ENCODE results near the gene KDM2B. TPM values are rescaled to one million over a fixed set of nuclear protein-coding genes. Genes with fewer than 3 reads are reported as not detected.

The KDM2B gene
- total RNA-seq, 2 experiments from 2014 or later, result 76.1 to 76.6 TPM

DNA sequence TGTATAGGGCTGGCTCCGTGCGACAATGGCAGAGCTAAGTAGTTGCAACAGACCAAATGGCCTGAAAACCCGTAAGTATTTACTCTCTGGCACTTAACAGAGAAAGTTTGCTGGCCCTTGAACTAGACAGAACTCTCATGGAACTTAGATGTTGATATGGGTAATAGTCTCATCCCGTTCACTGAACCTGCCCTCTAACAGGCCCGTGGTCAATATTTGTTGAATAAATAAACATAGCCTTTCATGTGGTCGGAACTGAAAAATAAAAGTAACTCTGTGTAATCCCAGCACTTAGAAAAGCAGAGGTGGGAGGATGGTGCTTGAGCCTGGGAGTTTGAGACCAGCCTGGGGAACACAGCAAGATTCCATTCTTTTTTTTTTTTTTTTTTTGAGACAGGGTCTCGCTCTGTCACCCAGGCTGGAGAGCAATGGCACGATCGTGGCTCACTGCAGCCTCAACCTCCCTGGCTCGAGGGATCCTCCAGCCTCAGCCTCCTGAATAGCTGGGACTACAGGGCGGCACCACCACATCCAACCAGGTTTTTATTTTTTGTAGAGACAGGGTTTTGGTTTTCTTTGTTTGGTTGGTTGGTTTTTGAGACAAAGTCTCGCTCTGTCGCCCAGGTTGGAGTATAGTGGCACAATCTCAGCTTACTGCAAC is 29.7 kb downstream of the KDM2B start:
- no peak overlapping the region for H3K27ac Mint-ChIP-seq
- no peak overlapping the region for H3K4me3 Mint-ChIP-seq
- H3K36me3 Mint-ChIP-seq (ENCODE audit: low read depth), result peaks cover 19% of the 10 kb centered on the region
- H3K9me3 Mint-ChIP-seq (ENCODE audit: insufficient read depth), result no peaks in the 10 kb centered on the region
- ATAC-seq (no peak), DNase-seq (no peak)
- ChIA-PET POLR2A (no interaction called here), CTCF (interaction anchor here (1.8 to 3.5 kb wide), 8 partner anchors 10 to 134 kb away, joined by 8 to 57 read pairs (median 20); partner anchors contain the start of genes KDM2B and ORAI1)
- H3K4me1 Mint-ChIP-seq (ENCODE audit: low read depth), result peaks cover 17% of the 10 kb centered on the region
- no peaks in the 10 kb centered on the region for H3K27me3 Mint-ChIP-seq (ENCODE audit: low read depth)

GRCh38 chr12:121549075-121549474 is 31.7 kb downstream of the KDM2B start:
- POLR2A ChIA-PET, result interaction anchor here (0.6 kb wide), 1 partner anchor 123 kb away, joined by 3 read pairs; no protein-coding TSS in a partner anchor
- peaks cover 21% of the 10 kb centered on the region for H3K36me3 Mint-ChIP-seq (ENCODE audit: low read depth)

DNA sequence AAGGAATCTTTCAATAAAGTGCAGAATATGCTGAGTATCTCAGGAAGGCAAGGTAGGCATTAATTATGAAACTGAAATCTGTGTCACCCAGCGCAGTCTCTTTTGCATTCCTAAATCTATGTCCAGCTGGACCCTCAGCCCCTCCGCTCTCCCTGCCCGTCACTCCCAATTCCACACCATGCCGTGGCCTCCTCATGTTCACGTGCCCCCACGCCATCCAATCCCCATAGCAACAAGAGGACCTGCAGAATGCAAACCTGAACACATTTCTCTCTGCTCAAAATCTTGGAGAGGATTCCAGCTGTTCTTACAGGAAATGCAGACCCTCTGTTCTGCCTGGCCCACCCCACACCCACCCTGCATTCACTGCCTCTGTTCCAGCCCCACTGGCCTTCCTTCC is 35.3 kb downstream of the KDM2B start:
- peaks cover 18% of the 10 kb centered on the region for H3K36me3 Mint-ChIP-seq (ENCODE audit: low read depth)
- ChIA-PET CTCF (interaction anchor here (1.2 to 2.0 kb wide), 3 partner anchors 7 to 249 kb away, joined by 4 to 6 read pairs (median 5); no protein-coding TSS in a partner anchor), POLR2A (no interaction called here)
- H3K4me3 Mint-ChIP-seq, result no peak overlapping the region
- no peaks in the 10 kb centered on the region for H3K27me3 Mint-ChIP-seq (ENCODE audit: low read depth)
- DNase-seq (no peak), ATAC-seq (no peak)
- H3K4me1 Mint-ChIP-seq (ENCODE audit: low read depth), result peaks cover 8% of the 10 kb centered on the region
- H3K27ac Mint-ChIP-seq, result no peak overlapping the region
- no peaks in the 10 kb centered on the region for H3K9me3 Mint-ChIP-seq (ENCODE audit: insufficient read depth)

More at GRCh38 chr12:121549075-121549474, 31.7 kb downstream of the KDM2B start:
- no peak for ATAC-seq
- no peaks in the 10 kb centered on the region for H3K27me3 Mint-ChIP-seq (ENCODE audit: low read depth)
- CTCF ChIA-PET, result interaction anchor here (3.3 kb wide), 1 partner anchor 120 kb away, joined by 8 read pairs; no protein-coding TSS in a partner anchor
- no peak overlapping the region for H3K4me3 Mint-ChIP-seq
- H3K4me1 Mint-ChIP-seq (ENCODE audit: low read depth), result peaks cover 17% of the 10 kb centered on the region
- H3K9me3 Mint-ChIP-seq (ENCODE audit: insufficient read depth), result no peaks in the 10 kb centered on the region
- DNase-seq, result no peak
- no peak overlapping the region for H3K27ac Mint-ChIP-seq

DNA sequence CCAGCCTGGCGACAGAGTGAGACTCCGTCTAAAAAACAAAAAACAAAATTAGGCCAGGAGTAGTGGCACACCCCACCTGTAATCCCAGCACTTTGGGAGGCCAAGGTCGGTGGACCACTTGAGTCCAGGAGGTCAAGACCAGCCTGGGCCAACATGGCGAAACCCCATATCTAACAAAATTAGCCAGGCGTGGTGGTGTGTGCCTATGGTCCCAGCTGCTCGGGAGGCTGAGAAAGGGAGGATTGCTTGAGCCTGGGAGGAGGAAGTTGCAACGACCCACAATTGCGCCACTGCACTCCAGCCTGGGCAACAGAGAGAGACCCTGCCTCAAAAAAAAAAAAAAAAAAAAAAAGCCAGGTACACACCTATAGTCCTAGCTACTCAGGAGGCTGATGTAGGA is 37.0 kb downstream of the KDM2B start:
- H3K9me3 Mint-ChIP-seq (ENCODE audit: insufficient read depth), result no peaks in the 10 kb centered on the region
- peaks cover 11% of the 10 kb centered on the region for H3K4me1 Mint-ChIP-seq (ENCODE audit: low read depth)
- CTCF ChIA-PET, result interaction anchor here (1.4 to 2.4 kb wide), 4 partner anchors 9 to 125 kb away, joined by 4 to 7 read pairs (median 5); no protein-coding TSS in a partner anchor
- no peak for DNase-seq
- ATAC-seq, result no peak
- peaks cover 16% of the 10 kb centered on the region for H3K36me3 Mint-ChIP-seq (ENCODE audit: low read depth)
- H3K4me3 Mint-ChIP-seq, result no peak overlapping the region
- POLR2A ChIA-PET, result no interaction called here
- H3K27ac Mint-ChIP-seq, result no peak overlapping the region
- no peaks in the 10 kb centered on the region for H3K27me3 Mint-ChIP-seq (ENCODE audit: low read depth)

- H3K27ac Mint-ChIP-seq, result peak overlapping the region; percentile 15
- no peak overlapping the region for H3K4me3 Mint-ChIP-seq
- H3K27me3 Mint-ChIP-seq (ENCODE audit: low read depth), result no peaks in the 10 kb centered on the region
- H3K9me3 Mint-ChIP-seq (ENCODE audit: insufficient read depth), result no peaks in the 10 kb centered on the region
- CTCF ChIA-PET, result interaction anchor here (1.2 to 2.9 kb wide), 2 partner anchors 12 to 36 kb away, joined by 3 to 18 read pairs; no protein-coding TSS in a partner anchor
- POLR2A ChIA-PET, result no interaction called here
- ATAC-seq (no peak), DNase-seq (no peak)
- peaks cover 41% of the 10 kb centered on the region for H3K4me1 Mint-ChIP-seq (ENCODE audit: low read depth)
- H3K36me3 Mint-ChIP-seq (ENCODE audit: low read depth), result peaks cover 7% of the 10 kb centered on the region
These were observed 40.9 kb downstream of the KDM2B start for GRCh38 chr12:121539908-121540307.

DNA sequence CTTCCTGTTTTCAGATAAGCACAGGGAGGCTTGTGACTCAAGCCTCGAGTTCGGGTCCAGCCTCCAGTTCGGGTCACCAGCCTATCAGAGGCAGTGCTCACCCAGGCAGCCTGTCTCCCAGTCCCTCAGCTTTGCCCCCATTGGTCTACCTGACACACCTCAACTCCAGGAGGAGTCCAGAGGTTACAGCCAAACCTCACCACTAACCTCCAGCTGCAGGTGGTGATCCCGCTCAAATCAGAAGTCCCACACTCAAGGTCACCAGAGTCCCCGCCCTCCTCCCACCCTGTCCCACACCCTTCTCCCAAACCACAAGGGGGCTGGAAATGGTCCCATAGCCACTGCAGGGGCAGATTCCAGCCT is 42.1 kb downstream of the KDM2B start:
- H3K27me3 Mint-ChIP-seq (ENCODE audit: low read depth), result no peaks in the 10 kb centered on the region
- H3K36me3 Mint-ChIP-seq (ENCODE audit: low read depth), result peaks cover 10% of the 10 kb centered on the region
- DNase-seq, result no peak
- H3K27ac Mint-ChIP-seq, result peak overlapping the region; percentile 71
- CTCF ChIA-PET, result interaction anchor here (1.2 to 1.3 kb wide), 3 partner anchors 35 to 130 kb away, joined by 3 to 5 read pairs (median 3); no protein-coding TSS in a partner anchor
- ATAC-seq, result no peak
- POLR2A ChIA-PET, result interaction anchor here (0.8 to 3.3 kb wide), 2 partner anchors 10 to 42 kb away, joined by 3 to 13 read pairs; partner anchors contain the start of gene KDM2B
- peak overlapping the region; percentile 80 for H3K4me3 Mint-ChIP-seq
- H3K4me1 Mint-ChIP-seq (ENCODE audit: low read depth), result peaks cover 50% of the 10 kb centered on the region
- no peaks in the 10 kb centered on the region for H3K9me3 Mint-ChIP-seq (ENCODE audit: insufficient read depth)

DNA sequence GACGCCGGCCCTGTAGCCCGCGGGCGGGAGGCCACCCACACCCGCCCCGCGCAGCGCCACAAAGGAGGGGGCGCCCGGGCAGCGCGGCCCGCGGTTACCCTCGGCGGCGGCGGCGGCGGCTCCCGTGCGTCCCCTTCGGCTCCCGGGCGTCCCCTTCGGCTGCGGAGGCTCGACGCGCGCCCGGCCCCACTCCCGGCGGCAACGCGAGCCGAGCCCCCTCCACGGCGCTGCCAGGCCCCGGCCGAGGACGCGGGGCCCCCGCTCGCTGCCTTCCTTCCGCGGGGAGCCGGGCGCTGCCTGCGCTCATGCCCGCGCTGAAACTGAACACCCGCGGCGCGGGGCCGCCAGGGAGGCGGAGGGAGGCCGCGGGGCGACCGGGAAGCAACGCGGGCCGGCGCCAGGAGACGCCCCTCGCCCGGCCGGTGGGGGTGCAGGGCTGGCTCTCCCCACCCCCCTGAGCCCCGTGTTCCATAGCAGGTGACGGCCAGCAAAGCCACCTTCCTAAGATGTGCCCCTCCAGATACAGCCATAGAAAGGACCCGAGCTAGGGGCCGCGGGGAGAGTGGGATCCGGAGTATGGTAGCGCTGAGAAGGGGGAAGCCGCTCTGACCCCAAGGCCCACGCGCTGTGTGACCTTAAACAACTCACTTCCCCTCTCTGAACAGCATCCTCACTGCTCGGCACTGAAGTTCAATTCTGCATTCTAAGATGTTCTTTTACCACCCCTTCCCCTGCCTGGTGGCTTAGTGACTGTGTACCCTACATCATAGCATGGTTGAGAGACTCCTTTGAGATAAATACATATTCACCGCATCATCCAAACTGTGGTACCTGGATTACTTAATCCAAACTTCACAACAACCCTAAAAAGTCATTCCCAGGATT is 42.8 kb downstream of the KDM2B start:
- POLR2A ChIA-PET, result interaction anchor here (1.0 to 3.3 kb wide), 4 partner anchors 42 to 99 kb away, joined by 4 to 13 read pairs (median 8); partner anchors contain the start of genes KDM2B and ORAI1
- peaks cover 54% of the 10 kb centered on the region for H3K4me1 Mint-ChIP-seq (ENCODE audit: low read depth)
- ATAC-seq (peak; percentile 33), DNase-seq (peak; percentile 41)
- H3K4me3 Mint-ChIP-seq, result peak overlapping the region; percentile 80
- H3K27ac Mint-ChIP-seq, result peak overlapping the region; percentile 71
- H3K9me3 Mint-ChIP-seq (ENCODE audit: insufficient read depth), result no peaks in the 10 kb centered on the region
- CTCF ChIA-PET, result interaction anchor here (1.1 to 1.8 kb wide), 4 partner anchors 43 to 380 kb away, joined by 3 to 8 read pairs (median 4); partner anchors contain the start of gene CFAP251
- H3K27me3 Mint-ChIP-seq (ENCODE audit: low read depth), result no peaks in the 10 kb centered on the region
- H3K36me3 Mint-ChIP-seq (ENCODE audit: low read depth), result peaks cover 16% of the 10 kb centered on the region

DNA sequence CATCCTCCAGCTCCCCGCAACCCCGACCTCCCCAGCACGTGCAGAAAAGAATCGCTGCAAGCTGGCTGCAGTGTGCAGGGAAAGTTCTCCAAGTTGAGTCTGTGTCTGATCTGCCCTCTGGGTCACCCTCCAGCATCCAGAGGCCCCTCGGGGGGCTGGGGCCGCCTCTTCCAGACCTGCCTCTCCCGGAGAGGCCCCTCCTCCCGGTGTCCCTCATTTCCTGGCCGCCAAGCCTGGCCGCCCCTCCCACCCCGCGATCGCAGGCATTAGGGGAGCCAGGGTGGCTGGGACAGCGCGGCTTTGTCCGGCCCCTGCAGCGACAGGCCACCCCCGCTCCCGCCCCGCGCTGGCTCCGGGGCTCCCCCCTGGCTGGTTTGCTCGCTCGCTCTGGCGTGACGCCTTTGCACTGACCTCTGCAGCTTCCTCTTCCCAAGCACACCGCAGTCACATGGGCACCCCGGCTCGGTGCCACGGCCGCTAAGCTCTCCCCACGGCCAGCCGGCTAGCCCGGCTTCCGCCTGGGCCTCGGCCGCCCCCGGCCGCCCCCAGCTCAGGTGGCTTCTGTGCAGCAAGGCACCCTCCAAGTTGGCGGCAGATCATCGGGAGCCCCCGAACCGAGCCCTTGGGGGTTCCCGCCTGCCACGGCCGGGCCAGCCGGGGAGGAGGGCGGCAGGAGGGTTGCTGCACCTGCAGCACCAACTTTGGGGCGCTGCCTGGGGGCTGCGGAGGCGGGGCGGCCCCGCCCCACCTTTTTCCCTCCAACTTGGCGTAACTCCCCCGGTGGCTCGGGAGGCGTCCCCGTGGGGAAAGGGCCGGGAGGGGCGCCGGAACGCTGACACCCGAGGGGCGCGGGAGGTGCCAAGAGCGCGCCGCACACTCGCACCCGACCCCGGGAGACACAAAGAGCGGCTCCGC is 43.7 kb downstream of the KDM2B start:
- Mint-ChIP-seq H3K36me3 (ENCODE audit: low read depth) (peaks cover 21% of the 10 kb centered on the region), H3K27me3 (ENCODE audit: low read depth) (no peaks in the 10 kb centered on the region), H3K27ac (peak overlapping the region; percentile 85), H3K4me3 (peak overlapping the region; percentile 74), H3K9me3 (ENCODE audit: insufficient read depth) (no peaks in the 10 kb centered on the region), H3K4me1 (ENCODE audit: low read depth) (peaks cover 55% of the 10 kb centered on the region)
- ChIA-PET POLR2A (interaction anchor here (0.7 to 3.3 kb wide), 10 partner anchors 22 to 265 kb away, joined by 3 to 13 read pairs (median 4); partner anchors contain the start of genes KDM2B, MORN3 and ORAI1), CTCF (interaction anchor here (0.8 to 1.8 kb wide), 8 partner anchors 43 to 381 kb away, joined by 3 to 8 read pairs (median 4); partner anchors contain the start of genes CFAP251 and RHOF)
- ATAC-seq (peak; percentile 63), DNase-seq (peak; percentile 66)

DNA sequence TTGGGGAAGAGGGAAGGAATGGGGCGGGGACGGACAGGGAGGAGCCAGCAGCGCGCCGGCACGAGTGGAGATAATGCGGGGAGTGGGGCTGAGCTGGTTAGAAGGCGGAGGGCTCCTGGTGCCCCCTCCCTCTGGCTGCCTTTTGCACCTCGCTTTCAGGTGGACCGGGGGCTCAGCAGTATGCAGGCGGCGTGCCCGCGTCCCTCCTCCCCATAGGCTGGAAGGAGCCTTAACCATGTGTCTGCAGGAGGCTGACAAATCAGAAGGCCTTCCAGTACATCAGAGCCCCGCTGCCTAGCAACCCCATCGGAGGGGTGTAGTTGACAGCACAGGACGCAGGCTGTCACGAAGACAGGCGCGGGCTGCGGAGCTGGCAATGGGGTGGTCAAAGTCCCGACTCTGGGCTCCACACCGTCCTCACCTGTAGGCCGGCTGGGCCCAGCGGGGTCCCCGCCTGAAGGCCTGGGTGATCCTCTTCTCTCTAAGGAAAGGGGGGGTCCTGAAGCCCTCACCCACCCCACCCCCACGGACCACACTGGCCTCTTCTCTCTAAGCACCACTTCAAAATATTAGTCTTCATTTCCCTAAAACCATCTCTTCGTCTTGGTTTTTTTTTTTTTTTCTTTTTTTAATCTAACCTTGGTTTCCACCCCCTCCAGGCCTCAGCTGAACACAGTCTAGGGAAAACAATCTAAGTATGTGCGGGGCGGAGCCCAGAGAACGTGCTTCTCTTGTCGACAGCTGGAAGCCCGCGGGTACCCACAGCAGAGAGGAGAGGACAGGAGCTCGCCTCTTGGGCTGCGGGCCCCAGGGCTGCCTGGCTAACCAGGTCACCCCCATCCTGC is 44.5 kb downstream of the KDM2B start:
- POLR2A ChIA-PET, result interaction anchor here (0.7 to 3.3 kb wide), 10 partner anchors 23 to 266 kb away, joined by 3 to 13 read pairs (median 4); partner anchors contain the start of genes KDM2B, MORN3 and ORAI1
- Mint-ChIP-seq H3K9me3 (ENCODE audit: insufficient read depth) (no peaks in the 10 kb centered on the region), H3K4me1 (ENCODE audit: low read depth) (peaks cover 55% of the 10 kb centered on the region), H3K4me3 (peak overlapping the region; percentile 74), H3K27ac (peak overlapping the region; percentile 85), H3K36me3 (ENCODE audit: low read depth) (peaks cover 27% of the 10 kb centered on the region), H3K27me3 (ENCODE audit: low read depth) (no peaks in the 10 kb centered on the region)
- DNase-seq (peak; percentile 79), ATAC-seq (peak; percentile 62)
- CTCF ChIA-PET, result interaction anchor here (0.8 to 1.8 kb wide), 8 partner anchors 42 to 382 kb away, joined by 3 to 8 read pairs (median 4); partner anchors contain the start of genes CFAP251 and RHOF

Data from activated CD8-positive, alpha-beta T cell treated with anti-CD3 and anti-CD28 coated beads, Interleukin-2, amount 10 ng/mL, durations not matched to agents 7 days and 5 days (primary cell).